GM19043 (cell line): ENCODE results near the gene RANBP1.

Source experiments
- ATAC-seq: cut with Tn5 transposase; IDR thresholded peaks from one replicate; pipeline ENCODE4 v1.9.1; 2021; ENCODE audit warnings: low read depth; ENCODE audit not compliant: unreplicated experiment

Gene RANBP1

DNA sequence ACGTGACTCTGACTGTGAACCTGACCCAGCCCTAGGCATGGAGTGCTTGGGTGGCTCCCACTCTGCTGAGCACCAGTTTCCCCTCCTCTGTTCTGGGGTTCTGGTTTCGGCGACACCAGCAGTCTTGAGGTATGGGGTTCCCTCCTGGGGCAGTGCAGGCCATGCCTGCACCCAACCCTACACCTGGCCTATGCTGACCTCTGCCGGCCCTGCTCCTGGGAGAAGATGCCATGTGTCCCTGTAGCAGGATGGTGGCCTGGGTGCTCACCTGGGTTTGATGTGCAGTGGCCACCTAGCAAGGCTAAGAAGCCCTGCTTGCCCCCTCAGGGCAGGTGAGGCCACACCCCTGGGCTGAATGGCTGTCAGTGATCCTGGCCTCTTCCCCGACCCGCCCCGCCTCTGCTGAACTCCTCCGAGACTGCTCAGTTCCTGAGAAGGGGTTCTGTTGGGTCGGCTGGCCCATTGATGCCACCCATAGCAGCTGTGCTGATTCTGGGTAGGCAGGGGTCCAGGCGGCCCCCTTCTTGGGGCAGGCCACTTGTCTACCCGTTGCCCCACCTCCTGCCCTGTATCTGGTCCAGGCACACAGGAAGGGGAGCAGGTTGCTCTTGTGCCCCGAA lies 18.1 kb downstream of the RANBP1 start:
- no peak for ATAC-seq

GRCh38 chr22:20135265-20135664 lies 19.4 kb downstream of the RANBP1 start:
- ATAC-seq, result no peak

DNA sequence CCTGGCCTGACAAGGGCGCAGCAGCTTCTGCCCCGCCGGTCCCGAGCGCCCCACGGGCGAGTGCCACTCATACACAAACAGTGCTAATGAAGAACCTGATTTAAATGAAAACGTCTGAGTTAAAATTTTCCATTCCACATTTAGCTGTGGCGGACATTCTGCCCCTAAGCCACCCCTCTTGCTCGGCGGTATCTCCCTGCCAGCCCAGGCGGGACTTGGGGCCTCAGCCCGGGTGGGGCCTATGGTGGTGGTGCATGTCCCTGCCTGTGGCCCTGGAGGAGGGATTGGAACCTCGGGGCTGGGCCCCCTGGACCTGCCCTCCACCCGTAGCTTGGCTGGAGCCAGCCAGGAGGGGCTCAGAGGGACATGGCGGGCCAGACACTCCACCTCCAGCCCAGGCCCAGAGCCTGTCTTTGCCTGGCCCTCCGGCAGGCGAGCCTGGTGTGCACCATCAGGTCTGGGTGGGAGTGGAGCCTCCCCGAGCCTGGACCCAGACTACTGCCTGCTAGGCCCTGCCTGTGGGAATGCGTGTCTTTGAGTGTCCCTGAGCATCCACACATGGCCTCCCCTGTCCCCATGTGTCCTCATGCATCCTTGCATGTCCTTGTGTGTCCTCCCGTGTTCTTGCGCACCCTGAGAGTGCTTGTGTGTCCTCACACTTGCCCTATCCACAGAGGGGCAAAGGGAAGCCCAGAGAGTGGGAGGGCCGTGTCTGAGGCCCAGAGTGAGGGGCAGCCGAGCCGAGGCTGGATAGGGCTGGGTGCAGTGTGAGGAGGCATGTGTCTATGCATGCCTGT lies 20.1 kb downstream of the RANBP1 start:
- ATAC-seq, result no peak

DNA sequence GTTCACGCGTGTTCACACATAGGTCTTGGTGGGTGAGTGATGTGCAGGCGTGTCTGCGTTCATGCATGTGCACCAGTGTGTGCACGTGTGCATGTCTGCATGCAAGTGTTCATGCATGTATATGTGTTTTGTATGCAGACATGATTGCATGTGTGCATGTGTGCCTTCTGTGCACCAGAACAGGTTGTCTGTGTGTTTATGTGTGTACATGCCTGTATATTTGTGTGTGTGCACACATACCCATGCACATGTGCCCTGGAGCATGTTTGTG lies 20.6 kb downstream of the RANBP1 start:
- ATAC-seq, result no peak

GRCh38 chr22:20137113-20137512 lies 21.2 kb downstream of the RANBP1 start:
- no peak for ATAC-seq

- no peak for ATAC-seq
These were observed 21.9 kb downstream of the RANBP1 start for GRCh38 chr22:20137671-20138416.

GRCh38 chr22:20138417-20138738 lies 22.5 kb downstream of the RANBP1 start:
- ATAC-seq, result no peak

DNA sequence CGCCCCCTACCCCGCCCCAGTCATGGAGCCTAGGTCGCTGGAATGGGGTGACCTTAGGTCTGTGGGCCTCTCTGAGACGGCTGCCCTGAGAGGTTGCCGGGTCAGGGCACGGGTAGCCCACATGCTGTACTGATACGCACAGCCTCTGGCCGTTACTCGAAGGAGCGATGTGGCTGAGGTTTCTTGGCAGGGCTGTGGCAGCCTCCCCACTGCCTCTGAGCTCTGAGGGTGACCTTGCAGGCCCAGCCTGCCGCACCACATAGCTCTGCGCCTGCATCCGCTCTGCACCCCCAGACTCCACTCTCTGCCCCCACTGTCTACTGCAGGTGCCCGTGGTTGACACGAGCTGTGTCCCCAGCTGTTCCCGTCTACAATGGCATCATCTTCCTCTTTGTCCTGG lies 23.0 kb downstream of the RANBP1 start:
- ATAC-seq, result no peak

DNA sequence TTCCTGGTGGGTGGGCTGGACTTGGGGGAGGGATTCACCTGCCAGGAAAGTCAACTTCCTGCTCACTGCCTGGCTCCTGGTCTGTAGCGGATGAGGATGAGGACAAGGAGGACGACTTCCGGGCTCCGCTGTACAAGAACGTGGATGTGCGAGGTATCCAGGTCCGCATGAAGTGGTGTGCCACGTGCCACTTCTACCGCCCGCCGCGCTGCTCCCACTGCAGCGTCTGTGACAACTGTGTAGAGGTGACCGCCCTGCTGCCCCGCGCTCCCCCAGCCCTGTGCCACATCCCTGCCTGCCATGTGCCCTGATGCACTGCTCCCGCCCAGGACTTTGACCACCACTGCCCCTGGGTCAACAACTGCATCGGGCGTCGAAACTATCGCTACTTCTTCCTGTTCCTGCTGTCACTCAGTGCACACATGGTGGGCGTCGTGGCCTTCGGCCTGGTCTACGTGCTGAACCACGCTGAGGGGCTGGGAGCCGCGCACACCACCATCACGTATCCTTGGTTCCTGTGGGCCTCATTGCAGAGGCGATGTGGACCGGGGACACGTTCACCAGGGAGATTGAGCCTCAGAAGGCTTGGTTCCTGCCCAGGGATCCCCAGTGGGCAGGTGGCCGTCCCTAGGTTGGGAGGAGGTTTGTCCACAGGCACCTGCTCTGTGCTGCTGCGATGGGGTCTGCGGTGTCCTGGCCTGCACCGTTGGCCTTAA lies 23.6 kb downstream of the RANBP1 start:
- ATAC-seq, result no peak

DNA sequence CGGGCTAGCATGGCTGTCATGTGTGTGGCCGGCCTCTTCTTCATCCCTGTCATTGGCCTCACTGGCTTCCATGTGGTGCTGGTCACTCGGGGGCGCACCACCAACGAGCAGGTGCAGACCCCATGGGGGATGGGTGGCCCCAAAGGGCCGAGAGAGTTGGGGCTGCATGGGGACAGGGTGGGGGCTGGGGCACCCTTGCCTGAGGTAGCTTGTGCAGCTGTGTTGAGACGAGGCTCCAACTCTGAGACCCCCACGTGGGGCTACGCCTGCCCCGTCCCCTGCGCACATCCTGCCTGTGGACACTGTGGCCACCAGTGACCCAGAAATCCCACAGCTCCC lies 24.2 kb downstream of the RANBP1 start:
- no peak for ATAC-seq

GRCh38 chr22:20140521-20140964 lies 24.6 kb downstream of the RANBP1 start:
- ATAC-seq, result no peak

DNA sequence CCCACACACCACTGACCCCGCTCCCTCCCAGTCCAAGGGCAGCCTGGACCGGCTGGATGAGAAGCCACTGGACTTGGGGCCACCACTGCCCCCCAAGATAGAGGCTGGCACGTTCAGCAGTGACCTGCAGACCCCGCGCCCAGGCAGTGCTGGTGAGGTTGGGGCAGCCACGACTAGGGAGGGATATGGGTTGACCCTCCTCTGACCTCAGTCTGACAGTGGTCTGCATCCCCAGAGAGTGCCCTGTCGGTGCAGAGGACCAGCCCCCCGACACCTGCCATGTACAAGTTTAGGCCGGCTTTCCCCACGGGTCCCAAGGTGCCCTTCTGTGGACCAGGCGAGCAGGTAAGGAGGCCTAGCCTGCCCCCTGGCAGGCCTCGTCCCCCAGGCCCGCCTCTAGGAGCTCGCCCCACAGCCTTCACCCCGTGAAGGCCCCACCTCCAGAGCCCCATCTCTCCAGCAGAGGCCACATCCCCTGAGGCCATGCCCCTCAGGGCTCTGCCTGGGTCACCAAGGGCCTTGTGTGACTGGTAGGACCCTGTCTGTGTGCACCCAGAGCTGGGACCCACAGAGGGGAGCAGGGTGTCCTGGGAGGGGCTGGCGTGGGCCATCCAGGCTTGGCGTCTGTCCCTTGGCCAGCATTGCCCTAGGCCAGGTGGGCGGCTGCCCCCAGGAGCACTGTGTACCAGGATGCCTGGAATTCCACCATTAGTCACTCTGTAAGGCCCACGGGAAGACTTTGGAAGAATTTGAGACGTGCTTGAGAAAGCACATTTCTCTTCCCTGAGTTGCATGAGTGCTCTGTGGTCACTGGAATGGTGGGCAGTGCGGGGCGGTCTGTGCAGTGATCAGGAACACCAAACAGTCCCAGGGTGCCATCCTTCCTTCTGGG lies 25.5 kb downstream of the RANBP1 start:
- no peak for ATAC-seq

- no peak for ATAC-seq
These were observed 27.1 kb downstream of the RANBP1 start for GRCh38 chr22:20142711-20143621.

DNA sequence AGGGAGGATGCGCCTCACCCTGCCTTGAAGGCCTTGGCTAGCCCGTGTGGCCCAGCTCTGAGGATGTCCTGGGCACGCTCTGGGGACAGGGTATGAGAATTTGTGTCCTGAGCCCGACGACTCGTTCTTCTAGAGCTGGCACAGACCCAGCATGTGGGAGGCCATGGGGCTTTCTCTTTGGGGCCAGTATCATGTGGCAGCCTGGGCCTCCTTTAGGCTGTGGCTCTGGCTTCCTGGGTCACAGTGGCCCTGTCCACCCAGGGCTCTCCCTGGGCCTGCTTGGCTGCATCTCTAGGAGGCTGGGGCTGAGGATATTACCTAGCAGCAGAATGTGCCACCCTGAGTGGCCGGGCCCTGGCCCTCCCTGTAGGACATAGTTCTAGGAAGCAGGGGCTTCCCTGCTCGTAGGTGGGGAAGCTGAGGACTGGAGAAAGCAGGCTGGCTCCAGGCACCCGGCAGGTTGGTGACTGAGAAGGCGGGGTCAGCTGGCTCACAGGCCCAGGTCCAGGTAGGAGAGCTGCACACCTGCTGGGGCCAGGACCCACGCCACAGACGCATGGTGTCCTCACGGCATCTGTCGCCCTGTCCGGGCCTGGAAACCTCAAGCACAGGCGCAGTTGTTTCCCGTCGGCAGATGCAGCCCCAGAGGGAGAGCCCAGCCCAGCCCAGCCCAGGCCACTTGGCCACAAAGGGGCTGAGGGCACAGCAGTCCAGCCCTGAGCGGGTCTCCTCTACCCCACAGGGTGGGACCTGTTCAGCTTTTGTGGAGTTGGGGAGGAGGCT lies 28.2 kb downstream of the RANBP1 start:
- ATAC-seq, result no peak

GRCh38 chr22:20145206-20145831 lies 29.4 kb downstream of the RANBP1 start:
- no peak for ATAC-seq

GRCh38 chr22:20145832-20146223 lies 29.9 kb downstream of the RANBP1 start:
- ATAC-seq, result no peak

- ATAC-seq, result no peak
These were observed 30.9 kb downstream of the RANBP1 start for GRCh38 chr22:20146777-20147176.
